Mammary epithelial cell (primary cell): ENCODE measurements around the gene NGLY1.

ENCODE experiments used
- CTCF ChIP-seq, 2 donors: IDR thresholded peaks in 1 of 2; conservative IDR thresholded peaks in 1 of 2; 2 replicates each; pipeline ENCODE4 v1.5.1; 2011 to 2012; ENCODE audit warnings: inconsistent platforms in 2 of 2, low read length in 2 of 2, mild to moderate bottlenecking in 2 of 2, control low read depth in 1 of 2, low read depth in 1 of 2; ENCODE audit not compliant: insufficient read depth in 1 of 2; ENCODE audit errors: extremely low read depth in 1 of 2
- EZH2 ChIP-seq: IDR thresholded peaks from 2 replicates; pipeline ENCODE4 v1.6.1; 2012; ENCODE audit warnings: low read length, inconsistent platforms, borderline replicate concordance

DNA sequence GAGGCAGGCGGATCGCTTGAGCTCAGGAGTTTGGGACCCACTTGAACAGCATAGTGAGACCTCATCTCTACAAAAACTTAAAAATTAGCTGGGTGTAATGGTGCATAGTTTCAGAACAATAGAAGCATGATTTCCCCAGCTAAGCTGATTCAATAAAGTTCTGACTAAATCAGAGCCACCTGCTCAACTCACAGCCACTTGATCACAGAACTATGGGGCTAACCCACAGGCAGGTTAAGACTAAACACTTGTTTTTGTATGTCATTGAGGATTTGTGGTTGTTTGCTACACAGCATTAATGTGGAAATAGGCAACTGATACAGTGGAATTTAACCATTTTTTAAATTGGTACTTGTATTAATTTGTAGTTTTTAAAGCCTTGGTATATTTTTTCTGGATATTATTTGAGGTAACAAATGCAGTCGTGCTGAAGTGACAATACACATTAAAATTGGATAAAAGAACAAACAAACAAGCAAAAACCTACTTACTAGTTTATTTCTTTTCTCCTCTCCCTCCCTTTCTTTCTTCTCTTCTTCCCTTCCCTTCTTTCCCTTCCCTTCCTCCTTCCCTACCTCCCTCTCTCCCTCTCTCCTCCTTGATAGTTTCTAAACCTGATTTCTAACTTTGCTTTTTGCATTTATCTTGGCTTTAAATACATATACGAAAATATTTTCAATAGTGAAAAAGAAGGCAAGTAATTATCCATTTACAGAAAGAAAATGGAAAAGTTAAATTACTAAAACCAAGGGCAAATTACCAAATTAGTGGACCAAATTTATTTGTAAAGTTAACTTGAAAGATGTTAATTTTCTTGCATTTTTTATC lies 38.7 kb upstream of the NGLY1 start:
- TF ChIP-seq CTCF (conservative IDR thresholded peaks at IDR 0.05 in 1 of 2, IDR thresholded peaks at IDR 0.05 in 1 of 2; ENCODE audit: extremely low read depth in 1 of 2, insufficient read depth in 1 of 2, low read depth in 1 of 2, low read length in 2 of 2) (no peak), EZH2 (no peak)
